ENCODE results near the gene GPRIN1.

DNA sequence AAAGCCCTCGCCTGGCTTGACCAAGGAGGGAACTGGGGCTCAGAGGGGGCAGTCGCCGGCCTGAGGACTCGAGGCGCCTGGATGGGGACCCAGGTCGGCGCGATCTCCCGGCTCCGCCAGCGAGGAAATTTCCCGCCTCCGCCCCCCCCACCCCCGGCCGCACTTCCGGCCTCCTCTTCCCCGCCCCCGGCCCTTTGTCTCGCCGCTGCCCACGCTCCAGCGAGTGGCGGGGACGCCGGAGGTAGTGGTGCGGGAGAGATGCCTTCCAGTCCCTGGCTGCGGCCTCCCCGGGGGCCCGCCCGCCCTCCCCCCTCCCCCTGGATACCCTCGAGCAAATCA, 448 bp upstream of the GPRIN1 start:
- TF ChIP-seq, protein P1, sequence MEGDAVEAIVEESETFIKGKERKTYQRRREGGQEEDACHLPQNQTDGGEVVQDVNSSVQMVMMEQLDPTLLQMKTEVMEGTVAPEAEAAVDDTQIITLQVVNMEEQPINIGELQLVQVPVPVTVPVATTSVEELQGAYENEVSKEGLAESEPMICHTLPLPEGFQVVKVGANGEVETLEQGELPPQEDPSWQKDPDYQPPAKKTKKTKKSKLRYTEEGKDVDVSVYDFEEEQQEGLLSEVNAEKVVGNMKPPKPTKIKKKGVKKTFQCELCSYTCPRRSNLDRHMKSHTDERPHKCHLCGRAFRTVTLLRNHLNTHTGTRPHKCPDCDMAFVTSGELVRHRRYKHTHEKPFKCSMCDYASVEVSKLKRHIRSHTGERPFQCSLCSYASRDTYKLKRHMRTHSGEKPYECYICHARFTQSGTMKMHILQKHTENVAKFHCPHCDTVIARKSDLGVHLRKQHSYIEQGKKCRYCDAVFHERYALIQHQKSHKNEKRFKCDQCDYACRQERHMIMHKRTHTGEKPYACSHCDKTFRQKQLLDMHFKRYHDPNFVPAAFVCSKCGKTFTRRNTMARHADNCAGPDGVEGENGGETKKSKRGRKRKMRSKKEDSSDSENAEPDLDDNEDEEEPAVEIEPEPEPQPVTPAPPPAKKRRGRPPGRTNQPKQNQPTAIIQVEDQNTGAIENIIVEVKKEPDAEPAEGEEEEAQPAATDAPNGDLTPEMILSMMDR (conservative IDR thresholded peaks at IDR 0.05; ENCODE audit: low read depth, low read length) = no peak
- TF ChIP-seq EZH2 (IDR thresholded peaks at IDR 0.05; ENCODE audit: borderline replicate concordance, low read depth, low read length, poor library complexity, severe bottlenecking) = no peak

Measured in A673 (cell line).